Endothelial cell of hepatic sinusoid (primary cell): ENCODE data around the gene NFKBIZ.
"Not testable (repeated sequence)": the region's sequence is repeated elsewhere in the genome, so short reads cannot be mapped to it uniquely, and the experiment has no call there.

Experiments used
- in situ Hi-C: cut with HindIII; loops from 2 replicates; pipeline ENCODE4 v1.10.0; 2017; ENCODE audit warnings: low sequenced_read_pairs

The NFKBIZ gene

DNA sequence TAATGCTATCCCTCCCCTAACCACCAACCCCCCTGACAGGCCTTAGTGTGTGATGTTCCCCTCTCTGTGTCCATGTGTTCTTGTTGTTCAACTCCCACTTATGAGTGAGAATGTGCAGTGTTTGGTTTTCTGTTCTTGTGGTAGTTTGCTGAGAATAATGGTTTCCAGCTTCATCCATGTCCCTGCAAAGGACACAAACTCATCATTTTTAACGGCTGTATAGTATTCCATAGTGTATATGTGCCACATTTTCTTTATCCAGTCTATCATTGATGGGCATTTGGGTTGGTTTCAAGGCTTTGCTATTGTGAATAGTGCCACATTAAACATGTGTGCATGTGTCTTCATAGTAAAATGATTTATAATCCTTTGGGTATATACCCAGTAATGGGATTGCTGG lies 56.3 kb downstream of the NFKBIZ start:
- in situ Hi-C loops = not testable (repeated sequence)
